Keratinocyte (primary cell): ENCODE measurements around the gene TYMS. TPM values are rescaled to one million over a fixed set of nuclear protein-coding genes. Genes with fewer than 3 reads are reported as not detected.

ENCODE experiments used
- DNase-seq: peaks from one replicate; pipeline ENCODE4 v3.0.0-alpha.2; 2011; ENCODE audit warnings: low read depth, missing footprints, low spot score
- FAIRE-seq: peaks from 2 replicates; lab custom pipeline; 2011; peaks lifted over from hg19 to GRCh38; lab: Jason Lieb, UNC
- H2AFZ ChIP-seq: 2 replicates; pipeline ENCODE4 v1.6.0; 2012; ENCODE audit warnings: low read length, control low read depth, inconsistent platforms; ENCODE audit not compliant: control insufficient read depth
- H3K27ac ChIP-seq: 2 replicates; pipeline ENCODE4 v1.5.1; 2011; ENCODE audit warnings: low read length; ENCODE audit not compliant: control insufficient read depth, insufficient read depth
- H3K27me3 ChIP-seq: 3 replicates; pipeline ENCODE4 v1.6.0; 2011; ENCODE audit warnings: low read length; ENCODE audit not compliant: control insufficient read depth, insufficient read depth; ENCODE audit errors: extremely low read depth
- H3K36me3 ChIP-seq, 2 experiments: 2 replicates in 1 of 2; 3 replicates in 1 of 2; pipeline ENCODE4 v1.5.1; 2011; ENCODE audit warnings: low read length in 2 of 2, mild to moderate bottlenecking in 1 of 2; ENCODE audit not compliant: control insufficient read depth in 2 of 2, insufficient read depth in 2 of 2; ENCODE audit errors: extremely low read depth in 1 of 2
- H3K4me1 ChIP-seq: 3 replicates; pipeline ENCODE4 v1.5.1; 2011; ENCODE audit warnings: low read length; ENCODE audit not compliant: control insufficient read depth, insufficient read depth; ENCODE audit errors: extremely low read depth
- H3K4me2 ChIP-seq: 3 replicates; pipeline ENCODE4 v1.6.0; 2011; ENCODE audit warnings: low read depth, low read length; ENCODE audit not compliant: control insufficient read depth, insufficient read depth; ENCODE audit errors: extremely low read depth
- H3K4me3 ChIP-seq, 3 experiments: fragments of 200-600 bp in 1 of 3; sonication (generic) in 1 of 3; 2 replicates in 2 of 3; 3 replicates in 1 of 3; pipeline ENCODE4 v1.5.1; 2011 to 2016; ENCODE audit warnings: low read length in 3 of 3, mild to moderate bottlenecking in 3 of 3, control low read depth in 2 of 3, inconsistent platforms in 1 of 3, low read depth in 1 of 3, mixed read lengths in 1 of 3, mixed run types in 1 of 3, moderate library complexity in 1 of 3; ENCODE audit not compliant: control insufficient read depth in 2 of 3, insufficient read depth in 2 of 3; ENCODE audit errors: extremely low read depth in 1 of 3
- H3K79me2 ChIP-seq: 2 replicates; pipeline ENCODE4 v1.6.0; 2012; ENCODE audit warnings: low read length; ENCODE audit not compliant: control insufficient read depth, insufficient read depth
- H3K9ac ChIP-seq: 3 replicates; pipeline ENCODE4 v1.6.0; 2011; ENCODE audit warnings: low read length; ENCODE audit not compliant: control insufficient read depth, insufficient read depth; ENCODE audit errors: extremely low read depth
- H3K9me1 ChIP-seq: 3 replicates; pipeline ENCODE4 v1.6.0; 2011; ENCODE audit warnings: low read length; ENCODE audit not compliant: control insufficient read depth, insufficient read depth; ENCODE audit errors: extremely low read depth
- H3K9me3 ChIP-seq: 2 replicates; pipeline ENCODE4 v1.5.1; 2012; ENCODE audit warnings: low read depth, low read length; ENCODE audit not compliant: control insufficient read depth
- H4K20me1 ChIP-seq: 3 replicates; pipeline ENCODE4 v1.6.0; 2011; ENCODE audit warnings: low read length; ENCODE audit not compliant: control insufficient read depth, insufficient read depth; ENCODE audit errors: extremely low read depth
- CTCF ChIP-seq, 3 experiments: IDR thresholded peaks in 1 of 3; conservative IDR thresholded peaks in 1 of 3; optimal IDR thresholded peaks in 1 of 3; 2 replicates in 2 of 3; 3 replicates in 1 of 3; pipeline versions ENCODE3 to v1.5.1; 2011; ENCODE audit warnings: low read length in 3 of 3, mild to moderate bottlenecking in 3 of 3, moderate library complexity in 2 of 3, control low read depth in 1 of 3, inconsistent platforms in 1 of 3; ENCODE audit not compliant: insufficient read depth in 2 of 3; ENCODE audit errors: extremely low read depth in 1 of 3
- EZH2 ChIP-seq: IDR thresholded peaks from one replicate; pipeline ENCODE4 v1.6.1; 2012; ENCODE audit warnings: inconsistent platforms, mild to moderate bottlenecking, low read length, moderate library complexity
- dilution Hi-C: fragments of 300-500 bp; cut with MboI; formaldehyde crosslinking; loops from one replicate; pipeline ENCODE4 v1.7.0; 2020; ENCODE audit warnings: low sequenced_read_pairs; ENCODE audit not compliant: extremely low pct_ligation_motif_present
- polyA plus RNA-seq, 5 experiments: library from polyadenylated mRNA; depleted of rRNA in 3 of 5; stranded (reverse) in 3 of 5; stranded (forward) in 1 of 5; unstranded in 1 of 5; fragments of >200 nt; gene quantifications; 1 replicate in 1 of 5; 2 replicates in 3 of 5; 3 replicates in 1 of 5; pipeline versions ENCODE4 v1.2.1 to v1.2.3, GENCODE V29; 2011 to 2012; ENCODE audit warnings: missing spikeins in 2 of 5, low read depth in 1 of 5, low replicate concordance in 1 of 5

Gene TYMS
- polyA plus RNA-seq, 1 donor (not counting 4 experiments of a cell fraction or from before 2014, with no cell fraction given): 39.9 TPM

- Histone ChIP-seq H4K20me1 (no peaks in the 10 kb centered on the region), H3K9me1 (no peaks in the 10 kb centered on the region), H3K79me2 (peaks cover 45% of the 10 kb centered on the region), H3K36me3 (peaks cover 0 to 26% of the 10 kb centered on the region in 2 experiments), H3K27me3 (no peaks in the 10 kb centered on the region), H3K4me1 (peaks cover 3% of the 10 kb centered on the region), H2AFZ (no peak overlapping the region), H3K9me3 (no peaks in the 10 kb centered on the region), H3K27ac (no peak overlapping the region), H3K9ac (no peak overlapping the region), H3K4me2 (no peak overlapping the region), H3K4me3 (no peak overlapping the region)
- TF ChIP-seq EZH2 (no peak), CTCF (optimal IDR thresholded peaks at IDR 0.05 in 1 of 3, IDR thresholded peaks at IDR 0.05 in 1 of 3, conservative IDR thresholded peaks at IDR 0.05 in 1 of 3; ENCODE audit: extremely low read depth in 1 of 3, insufficient read depth in 2 of 3, low read length in 3 of 3) (no peak)
- FAIRE-seq (no peak), DNase-seq (no peak)
- dilution Hi-C loops: no loop called here
Measured at GRCh38 chr18:662197-662596, 4.7 kb downstream of the TYMS start.

DNA sequence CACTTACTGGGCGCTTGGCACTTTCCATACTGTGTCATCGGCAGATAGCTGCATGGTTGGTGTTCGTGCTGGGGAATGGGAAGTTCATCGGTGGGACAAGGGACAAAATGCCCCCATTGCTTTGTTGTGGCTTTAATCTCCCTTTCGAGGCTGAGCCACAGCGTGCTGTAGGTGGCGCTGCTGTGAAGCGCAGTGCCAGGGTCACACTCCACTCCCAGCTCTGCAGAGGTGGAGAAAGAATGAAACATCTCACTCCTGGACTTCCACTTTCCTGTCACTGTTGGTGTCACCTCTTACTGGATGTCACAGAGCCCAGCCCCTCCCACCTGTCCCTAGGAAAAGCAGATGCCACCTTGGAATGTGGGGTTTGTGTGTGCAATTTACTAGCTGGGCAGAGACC lies 8.7 kb downstream of the TYMS start:
- Histone ChIP-seq H2AFZ (no peak overlapping the region), H3K9me1 (no peaks in the 10 kb centered on the region), H4K20me1 (no peaks in the 10 kb centered on the region), H3K9me3 (no peaks in the 10 kb centered on the region), H3K79me2 (peaks cover 18% of the 10 kb centered on the region), H3K4me3 (no peak overlapping the region), H3K36me3 (peaks cover 3 to 14% of the 10 kb centered on the region in 2 experiments), H3K27me3 (no peaks in the 10 kb centered on the region), H3K4me1 (no peaks in the 10 kb centered on the region), H3K27ac (no peak overlapping the region), H3K4me2 (no peak overlapping the region), H3K9ac (no peak overlapping the region)
- FAIRE-seq: no peak
- dilution Hi-C loops: no loop called here
- no peak for DNase-seq
- TF ChIP-seq CTCF (optimal IDR thresholded peaks at IDR 0.05 in 1 of 3, IDR thresholded peaks at IDR 0.05 in 1 of 3, conservative IDR thresholded peaks at IDR 0.05 in 1 of 3; ENCODE audit: extremely low read depth in 1 of 3, insufficient read depth in 2 of 3, low read length in 3 of 3): peak in 2 of 3 experiments; percentile 28 to 60
- no peak for TF ChIP-seq EZH2
